Immature natural killer cell (primary cell): Measurements from ENCODE around the gene STOM. TPM values are rescaled to one million over a fixed set of nuclear protein-coding genes. Genes with fewer than 3 reads are reported as not detected.

Experiments
- DNase-seq, 3 donors: peaks; one replicate each; pipeline ENCODE4 v3.0.0; 2022; ENCODE audit warnings: mixed read lengths in 1 of 3
- H3K27ac Mint-ChIP-seq, 6 donors: one replicate each; pipeline ENCODE4 v1.8.0; 2020; ENCODE audit warnings: mixed read lengths in 6 of 6, mild to moderate bottlenecking in 5 of 6, inconsistent platforms in 4 of 6, moderate library complexity in 3 of 6
- H3K27me3 Mint-ChIP-seq, 3 donors: one replicate each; pipeline ENCODE4 v1.8.0; 2020 to 2021; ENCODE audit warnings: low read depth in 3 of 3, mild to moderate bottlenecking in 3 of 3, mixed read lengths in 3 of 3, moderate library complexity in 3 of 3, inconsistent platforms in 1 of 3
- H3K36me3 Mint-ChIP-seq, 3 donors: one replicate each; pipeline ENCODE4 v1.8.0; 2020; ENCODE audit warnings: mixed read lengths in 3 of 3, inconsistent platforms in 2 of 3, mild to moderate bottlenecking in 2 of 3
- H3K4me1 Mint-ChIP-seq, 2 donors: one replicate each; pipeline ENCODE4 v1.8.0; 2020; ENCODE audit warnings: inconsistent platforms in 2 of 2, mild to moderate bottlenecking in 2 of 2, mixed read lengths in 2 of 2, moderate library complexity in 1 of 2
- H3K4me3 Mint-ChIP-seq, 5 donors: one replicate each; pipeline ENCODE4 v1.8.0; 2020; ENCODE audit warnings: mild to moderate bottlenecking in 5 of 5, mixed read lengths in 5 of 5, inconsistent platforms in 3 of 5, moderate library complexity in 3 of 5
- H3K9me3 Mint-ChIP-seq, 6 donors: one replicate each; pipeline ENCODE4 v1.8.0; 2020; ENCODE audit warnings: mild to moderate bottlenecking in 6 of 6, mixed read lengths in 6 of 6, inconsistent platforms in 4 of 6, moderate library complexity in 3 of 6
- polyA plus RNA-seq, 3 donors: library from polyadenylated mRNA; unstranded; fragments of 300-500 nt; fragmentation: Illumina TruSeq; gene quantifications; one replicate each; pipeline ENCODE4 v1.2.3, GENCODE V29; 2021

Gene STOM
- polyA plus RNA-seq, 3 donors from 2014 or later: 472 to 632 (median 495) TPM

DNA sequence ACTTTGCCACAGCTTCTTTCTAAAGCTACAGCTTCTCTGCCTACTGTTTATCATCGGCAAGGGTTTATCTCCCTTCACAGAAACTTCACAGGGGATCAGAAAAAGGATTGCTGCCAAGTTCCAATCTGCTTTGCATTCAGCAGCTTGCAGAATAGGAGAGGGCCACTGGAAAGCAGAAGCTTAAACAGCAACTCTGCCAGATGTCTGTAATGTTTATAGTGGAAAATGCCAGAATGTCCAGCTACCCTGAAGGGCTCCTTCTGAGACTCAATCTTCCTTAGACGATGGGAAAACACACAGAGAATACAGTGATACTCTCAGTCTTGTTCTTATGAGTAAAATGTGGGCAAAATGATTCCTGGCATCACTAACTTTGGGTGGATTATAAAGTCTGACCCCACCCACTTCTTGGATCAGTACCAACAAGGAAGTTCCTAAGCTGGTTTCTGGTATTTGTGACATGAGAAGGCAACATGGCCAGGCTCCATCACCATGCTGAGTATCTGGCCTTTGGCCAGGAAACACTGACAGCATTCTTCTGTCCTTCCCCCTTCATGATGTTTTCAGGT lies 19.0 kb downstream of the STOM start:
- Mint-ChIP-seq H3K27me3 (peaks cover 2 to 8% (median 6%) of the 10 kb centered on the region in 3 donors), H3K36me3 (peaks cover 44 to 73% (median 49%) of the 10 kb centered on the region in 3 donors), H3K9me3 (no peaks in the 10 kb centered on the region), H3K4me1 (peaks cover 77 to 97% of the 10 kb centered on the region in 2 donors), H3K4me3 (peak overlapping the region in 2 of 5 donors; percentile 24 to 36), H3K27ac (peak overlapping the region; percentile 4 to 63 (median 56))
- DNase-seq: no peak

DNA sequence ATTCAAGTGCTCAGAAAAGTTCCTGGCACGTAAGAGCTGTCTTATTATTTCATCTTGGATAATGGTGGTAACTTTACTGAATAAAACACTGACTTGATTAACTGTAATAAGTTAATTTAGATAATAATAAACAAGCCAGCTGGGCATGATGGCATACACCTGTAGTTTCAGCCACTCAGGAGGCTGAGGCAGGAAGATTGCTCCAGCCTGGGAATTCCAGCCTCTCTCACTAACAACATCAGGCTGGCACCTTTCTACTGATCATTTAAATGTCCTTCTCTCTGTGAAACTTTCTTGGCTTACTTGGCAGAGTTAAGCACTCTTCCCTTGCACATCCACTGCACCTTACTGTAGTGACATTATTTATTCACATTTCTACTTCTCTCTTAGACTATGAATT lies 20.0 kb downstream of the STOM start:
- peaks cover 76 to 94% of the 10 kb centered on the region in 2 donors for H3K4me1 Mint-ChIP-seq
- peaks cover 2 to 8% (median 6%) of the 10 kb centered on the region in 3 donors for H3K27me3 Mint-ChIP-seq
- H3K27ac Mint-ChIP-seq: peak overlapping the region in 5 of 6 donors; percentile 19 to 87 (median 60)
- peaks cover 38 to 75% (median 46%) of the 10 kb centered on the region in 3 donors for H3K36me3 Mint-ChIP-seq
- peak overlapping the region in 1 of 5 donors; percentile 53 for H3K4me3 Mint-ChIP-seq
- no peaks in the 10 kb centered on the region for H3K9me3 Mint-ChIP-seq
- DNase-seq: no peak

DNA sequence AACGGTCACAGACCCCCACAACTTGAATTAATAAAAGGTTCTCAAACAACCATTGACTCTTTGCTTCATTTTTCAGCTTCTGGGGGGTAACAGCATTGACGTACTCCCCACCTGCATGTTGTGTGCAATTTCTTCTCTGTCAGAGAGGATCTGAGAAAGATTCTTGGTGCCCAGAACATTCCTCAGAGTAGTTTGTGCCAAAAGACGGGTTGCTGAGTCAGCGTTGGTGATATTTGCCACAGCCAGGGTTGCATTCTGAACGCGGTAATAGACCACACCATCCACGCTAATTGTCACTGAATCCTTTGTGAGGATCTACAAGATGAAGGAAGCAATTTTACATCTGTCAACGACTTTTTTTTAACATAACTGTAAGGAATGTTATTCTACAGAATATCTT lies 21.0 kb downstream of the STOM start:
- H3K27me3 Mint-ChIP-seq: peaks cover 2 to 6% (median 6%) of the 10 kb centered on the region in 3 donors
- H3K4me3 Mint-ChIP-seq: no peak overlapping the region
- H3K4me1 Mint-ChIP-seq: peaks cover 76 to 94% of the 10 kb centered on the region in 2 donors
- H3K9me3 Mint-ChIP-seq: no peaks in the 10 kb centered on the region
- H3K27ac Mint-ChIP-seq: peak overlapping the region in 1 of 6 donors; percentile 60
- no peak for DNase-seq
- H3K36me3 Mint-ChIP-seq: peaks cover 35 to 72% (median 46%) of the 10 kb centered on the region in 3 donors

DNA sequence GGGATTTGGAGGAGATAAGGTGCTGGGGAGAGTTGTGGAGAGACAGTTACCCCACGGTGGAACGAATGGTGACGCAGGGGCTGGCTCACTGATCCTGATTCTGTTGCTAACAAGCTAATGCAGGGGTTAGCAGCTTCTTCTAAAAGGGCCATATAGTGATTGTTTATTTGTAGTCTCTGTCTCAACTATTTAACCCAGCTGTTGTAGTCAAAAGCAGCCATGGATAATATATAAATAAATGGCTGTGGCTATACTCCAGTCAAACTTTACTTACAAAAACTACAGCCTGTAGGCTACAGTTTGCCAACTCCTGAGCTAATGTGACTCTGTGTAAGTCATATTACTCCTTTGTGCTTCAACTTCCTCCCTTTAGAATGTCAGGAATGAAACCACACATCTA lies 21.8 kb downstream of the STOM start:
- Mint-ChIP-seq H3K36me3 (peaks cover 35 to 73% (median 45%) of the 10 kb centered on the region in 3 donors), H3K4me1 (peaks cover 76 to 94% of the 10 kb centered on the region in 2 donors), H3K27me3 (peaks cover 0 to under 1% (median 0%) of the 10 kb centered on the region in 3 donors), H3K4me3 (no peak overlapping the region), H3K9me3 (no peaks in the 10 kb centered on the region), H3K27ac (peak overlapping the region in 4 of 6 donors; percentile 20 to 61 (median 49))
- no peak for DNase-seq

DNA sequence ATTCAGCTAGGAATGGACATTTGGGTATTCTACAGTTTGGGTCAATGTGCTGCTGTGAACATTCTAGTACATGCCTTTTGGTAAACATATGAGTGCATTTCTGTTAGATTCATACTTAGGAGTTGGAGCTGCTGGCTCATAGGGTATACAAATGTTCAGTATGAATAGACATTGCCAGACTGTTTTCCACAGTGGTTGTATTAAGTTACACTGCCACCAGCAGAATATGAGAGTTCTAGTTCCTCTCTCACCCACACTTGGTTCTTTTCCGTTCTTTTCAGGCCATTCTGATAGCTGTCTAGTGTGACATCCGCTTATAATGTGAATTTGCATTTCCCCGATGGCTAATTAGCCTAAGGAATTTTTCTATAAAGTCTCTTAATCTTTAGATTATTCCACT lies 25.0 kb downstream of the STOM start:
- DNase-seq: no peak
- peaks cover 24 to 60% (median 48%) of the 10 kb centered on the region in 3 donors for H3K36me3 Mint-ChIP-seq
- H3K4me3 Mint-ChIP-seq: peak overlapping the region in 4 of 5 donors; percentile 4 to 33 (median 22)
- H3K27ac Mint-ChIP-seq: peak overlapping the region; percentile 65 to 89 (median 76)
- peaks cover 63 to 87% of the 10 kb centered on the region in 2 donors for H3K4me1 Mint-ChIP-seq
- H3K27me3 Mint-ChIP-seq: no peaks in the 10 kb centered on the region
- no peaks in the 10 kb centered on the region for H3K9me3 Mint-ChIP-seq

DNA sequence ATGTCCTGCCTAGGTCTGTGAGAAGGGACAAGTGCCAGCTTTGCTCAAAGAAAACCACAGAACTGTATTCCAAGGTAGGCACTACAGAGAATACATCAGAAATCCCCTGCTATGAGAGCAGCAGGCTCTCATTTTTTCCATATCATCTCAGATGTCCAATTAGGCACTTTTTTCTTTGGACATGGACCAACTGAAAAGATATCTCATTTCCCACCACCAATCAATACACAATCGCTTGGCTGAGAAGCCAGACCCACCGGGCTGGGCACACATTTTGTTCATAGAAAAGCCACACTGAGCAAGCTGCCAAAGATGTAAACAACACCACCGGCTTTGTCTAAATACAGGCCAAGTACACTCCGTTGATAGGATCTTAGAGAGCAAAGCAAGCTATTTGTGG lies 25.9 kb downstream of the STOM start:
- Mint-ChIP-seq H3K27me3 (no peaks in the 10 kb centered on the region), H3K27ac (peak overlapping the region in 5 of 6 donors; percentile 71 to 89 (median 78)), H3K36me3 (peaks cover 19 to 60% (median 49%) of the 10 kb centered on the region in 3 donors), H3K4me3 (peak overlapping the region in 3 of 5 donors; percentile 20 to 47 (median 33)), H3K4me1 (peaks cover 64 to 87% of the 10 kb centered on the region in 2 donors), H3K9me3 (no peaks in the 10 kb centered on the region)
- DNase-seq: no peak

DNA sequence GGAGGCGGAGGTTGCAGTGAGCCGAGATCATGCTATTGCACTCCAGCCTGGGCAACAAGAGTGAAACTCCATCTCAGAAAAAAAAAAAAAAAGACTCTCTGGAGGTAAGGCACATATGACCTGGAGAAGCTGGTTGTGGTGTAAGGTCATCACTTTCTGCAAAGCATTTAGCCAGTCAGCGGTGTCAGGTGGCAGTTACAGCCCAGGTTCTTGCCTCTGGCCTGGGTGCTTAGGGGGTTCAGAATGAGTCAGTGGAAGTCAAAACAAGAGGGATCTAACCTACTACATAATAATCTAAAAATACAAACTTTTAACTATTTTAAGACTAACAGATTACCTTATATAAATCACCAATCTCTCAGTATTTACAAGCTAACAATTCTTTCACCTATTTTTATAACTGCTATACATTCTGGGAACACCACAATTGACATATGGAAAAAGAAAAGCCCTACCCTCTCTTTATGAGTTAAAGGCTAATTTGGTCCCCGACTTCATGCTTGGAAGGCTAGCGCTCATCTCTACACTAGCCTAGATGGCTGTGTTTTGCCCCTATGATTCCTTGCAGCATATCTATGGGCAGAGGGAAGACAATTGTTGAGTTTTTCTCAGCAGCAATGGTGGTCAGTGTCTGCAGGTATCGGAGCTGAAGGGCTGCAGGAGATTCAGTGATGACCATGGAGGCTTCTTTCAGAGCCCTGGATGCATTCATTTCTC lies 29.2 kb downstream of the STOM start:
- peak overlapping the region in 5 of 6 donors; percentile 3 to 77 (median 35) for H3K27ac Mint-ChIP-seq
- DNase-seq: no peak
- no peak overlapping the region for H3K4me3 Mint-ChIP-seq
- no peaks in the 10 kb centered on the region for H3K9me3 Mint-ChIP-seq
- H3K4me1 Mint-ChIP-seq: peaks cover 76 to 90% of the 10 kb centered on the region in 2 donors
- H3K36me3 Mint-ChIP-seq: peaks cover 5 to 55% (median 50%) of the 10 kb centered on the region in 3 donors
- H3K27me3 Mint-ChIP-seq: no peaks in the 10 kb centered on the region

DNA sequence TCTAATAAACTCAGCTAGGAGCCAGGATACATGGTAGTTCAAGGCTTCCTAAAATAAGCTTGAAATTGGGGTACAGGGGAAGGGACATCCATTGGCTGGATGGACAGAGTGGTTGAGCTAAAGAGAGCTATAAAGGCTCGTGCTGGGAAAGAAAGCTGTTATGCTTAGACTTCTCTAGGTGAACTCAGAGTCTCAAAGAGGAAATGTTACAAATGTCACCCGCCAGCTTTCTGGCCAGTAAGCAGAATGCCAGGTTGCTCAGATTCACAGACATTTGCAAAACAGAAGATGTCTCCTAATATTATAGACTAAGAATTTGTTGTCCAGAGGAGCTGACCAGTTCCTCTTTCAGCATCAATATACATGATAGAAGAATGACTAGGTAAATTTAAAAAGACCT lies 30.6 kb downstream of the STOM start:
- Mint-ChIP-seq H3K27ac (peak overlapping the region in 5 of 6 donors; percentile 34 to 76 (median 57)), H3K36me3 (peaks cover 5 to 50% (median 50%) of the 10 kb centered on the region in 3 donors), H3K4me1 (peaks cover 75 to 90% of the 10 kb centered on the region in 2 donors), H3K4me3 (no peak overlapping the region), H3K9me3 (no peaks in the 10 kb centered on the region), H3K27me3 (no peaks in the 10 kb centered on the region)
- no peak for DNase-seq

DNA sequence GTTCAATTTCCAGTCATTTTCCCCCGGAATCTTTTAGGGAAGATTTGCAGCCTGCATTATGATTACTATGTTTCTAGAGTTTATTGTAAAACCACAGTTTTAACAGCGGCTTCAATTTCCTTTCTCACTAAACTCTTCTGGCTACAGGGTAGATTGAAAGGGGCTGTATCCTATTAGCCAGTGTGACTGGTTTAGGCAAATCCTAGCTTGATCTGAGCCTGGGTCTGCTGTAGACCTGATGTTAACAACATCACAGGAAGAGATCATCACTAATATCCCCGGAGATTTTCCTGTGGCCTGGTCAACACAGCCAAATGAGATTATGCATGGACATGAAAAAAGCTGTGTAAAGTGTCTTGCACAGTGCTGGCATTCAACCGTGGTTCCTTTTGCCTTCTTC lies 33.4 kb downstream of the STOM start:
- Mint-ChIP-seq H3K4me3 (peak overlapping the region; percentile 33 to 74 (median 60)), H3K4me1 (peaks cover 73 to 78% of the 10 kb centered on the region in 2 donors), H3K27ac (peak overlapping the region; percentile 28 to 73 (median 56)), H3K9me3 (no peaks in the 10 kb centered on the region), H3K36me3 (peaks cover 8 to 61% (median 42%) of the 10 kb centered on the region in 3 donors), H3K27me3 (no peaks in the 10 kb centered on the region)
- DNase-seq: no peak

DNA sequence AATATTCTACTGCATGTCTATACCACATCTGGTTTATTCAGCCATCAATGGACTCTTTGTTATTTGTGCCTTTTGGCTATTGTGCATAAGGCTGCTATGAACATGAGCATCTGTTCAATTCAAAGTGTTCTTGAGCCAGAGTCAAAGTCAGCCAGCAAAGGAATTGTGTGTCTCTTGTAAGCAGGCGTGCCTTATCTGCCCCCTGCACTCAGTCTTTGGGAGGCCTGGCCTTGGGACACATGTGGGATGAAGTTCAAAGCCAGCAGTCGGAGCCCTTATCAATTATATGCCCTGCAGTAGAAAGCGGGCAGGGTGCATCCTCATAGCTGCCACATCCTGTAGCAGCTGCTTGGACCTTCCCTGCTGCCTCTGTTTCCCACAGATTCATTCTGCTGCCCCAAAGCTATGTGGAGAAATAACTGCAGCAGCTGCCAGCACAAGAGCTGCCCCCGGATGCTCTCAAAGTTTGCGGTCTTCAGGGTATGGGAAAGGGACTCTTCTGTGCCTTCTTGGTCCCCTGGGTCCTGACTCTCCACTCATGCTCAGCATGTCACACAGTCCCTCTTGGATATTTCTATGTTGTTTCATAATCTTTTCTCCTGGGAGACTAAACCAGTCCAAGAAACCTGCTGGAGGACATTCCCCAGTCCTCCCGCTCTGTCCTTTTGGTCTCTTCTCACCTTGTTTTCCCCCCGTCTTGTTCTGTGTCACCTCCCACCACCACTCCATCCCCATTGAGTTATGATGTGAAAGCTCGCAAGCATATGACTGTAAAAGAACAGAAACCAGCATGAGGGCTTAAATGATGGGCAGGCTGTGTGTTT lies 35.9 kb downstream of the STOM start:
- H3K4me3 Mint-ChIP-seq: no peak overlapping the region
- peak overlapping the region in 4 of 6 donors; percentile 32 to 74 (median 38) for H3K27ac Mint-ChIP-seq
- H3K36me3 Mint-ChIP-seq: peaks cover 23 to 60% (median 29%) of the 10 kb centered on the region in 3 donors
- DNase-seq: no peak
- peaks cover 0 to 2% (median 0%) of the 10 kb centered on the region in 3 donors for H3K27me3 Mint-ChIP-seq
- H3K9me3 Mint-ChIP-seq: no peaks in the 10 kb centered on the region
- H3K4me1 Mint-ChIP-seq: peaks cover 62 to 69% of the 10 kb centered on the region in 2 donors

DNA sequence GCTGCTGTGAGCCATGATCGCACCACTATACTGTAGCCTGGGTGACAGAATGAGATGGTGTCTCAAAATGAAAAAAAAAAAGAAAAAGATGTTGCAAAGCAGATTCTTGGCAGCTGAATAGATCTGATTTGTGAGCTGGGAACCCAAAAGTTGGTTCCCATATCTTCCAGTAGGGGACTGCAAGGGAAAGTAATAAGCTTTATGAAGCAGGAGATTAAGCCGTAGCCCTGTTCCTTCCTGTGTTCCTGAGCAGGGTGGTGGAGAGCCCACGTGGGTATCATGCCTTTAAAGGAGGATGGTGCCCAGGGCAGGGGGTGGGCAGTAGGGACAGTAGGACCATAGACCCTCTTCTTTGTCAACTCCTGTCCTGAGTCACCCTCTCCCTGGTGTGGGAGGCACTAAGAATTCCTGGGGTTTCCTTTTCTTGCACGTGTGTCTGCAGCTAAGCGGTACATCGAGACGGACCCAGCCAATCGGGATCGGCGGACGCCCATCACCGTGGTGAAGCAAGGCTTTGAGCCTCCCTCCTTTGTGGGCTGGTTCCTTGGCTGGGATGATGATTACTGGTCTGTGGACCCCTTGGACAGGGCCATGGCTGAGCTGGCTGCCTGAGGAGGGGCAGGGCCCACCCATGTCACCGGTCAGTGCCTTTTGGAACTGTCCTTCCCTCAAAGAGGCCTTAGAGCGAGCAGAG lies 37.9 kb downstream of the STOM start:
- Mint-ChIP-seq H3K4me3 (no peak overlapping the region), H3K27ac (peak overlapping the region in 4 of 6 donors; percentile 40 to 71 (median 56)), H3K36me3 (peaks cover 17 to 54% (median 25%) of the 10 kb centered on the region in 3 donors), H3K9me3 (no peaks in the 10 kb centered on the region), H3K27me3 (peaks cover 0 to 2% (median 0%) of the 10 kb centered on the region in 3 donors), H3K4me1 (peaks cover 47 to 49% of the 10 kb centered on the region in 2 donors)
- no peak for DNase-seq

DNA sequence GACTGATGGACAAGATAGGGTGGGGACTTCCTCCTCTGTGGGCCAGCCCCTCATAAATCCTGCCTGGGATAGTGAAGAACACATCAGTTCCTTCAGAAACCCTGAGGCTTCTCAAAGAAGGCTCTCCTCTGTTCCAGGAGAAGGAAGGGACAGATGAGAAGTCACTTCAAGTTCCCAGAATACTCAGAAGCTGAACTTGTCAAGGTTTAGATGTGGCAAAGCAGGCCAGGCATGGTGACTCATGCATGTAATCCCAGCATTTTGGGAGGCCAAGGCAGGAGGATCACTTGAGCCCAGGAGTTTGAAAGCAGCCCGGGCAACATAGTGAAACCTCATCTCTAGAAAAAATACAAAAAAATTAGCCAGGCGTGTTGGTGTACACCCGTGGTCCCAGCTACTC lies 38.5 kb downstream of the STOM start:
- Mint-ChIP-seq H3K4me3 (no peak overlapping the region), H3K9me3 (no peaks in the 10 kb centered on the region), H3K27ac (peak overlapping the region in 5 of 6 donors; percentile 5 to 67 (median 48)), H3K4me1 (peaks cover 41 to 43% of the 10 kb centered on the region in 2 donors), H3K27me3 (peaks cover 0 to 2% (median 0%) of the 10 kb centered on the region in 3 donors), H3K36me3 (peaks cover 15 to 53% (median 25%) of the 10 kb centered on the region in 3 donors)
- DNase-seq: no peak
